Hematopoietic multipotent progenitor cell (in vitro differentiated cells): ENCODE measurements around the gene ADIPOR2. TPM values are rescaled to one million over a fixed set of nuclear protein-coding genes. Genes with fewer than 3 reads are reported as not detected.
"Not testable (repeated sequence)": the region's sequence is repeated elsewhere in the genome, so short reads cannot be mapped to it uniquely, and the experiment has no call there.

Source experiments
- DNase-seq, 3 donors: peaks; one replicate each; pipeline ENCODE4 v3.0.0-alpha.2; 2011 to 2015; ENCODE audit warnings: low read depth in 2 of 3, low spot score in 2 of 3
- total RNA-seq: library from RNA; depleted of rRNA; stranded (reverse); fragments of >200 nt; gene quantifications from one replicate; pipeline ENCODE4 v1.2.3, GENCODE V29; 2012

The ADIPOR2 gene
- total RNA-seq, 1 donor: 20.2 TPM

GRCh38 chr12:1731019-1731687 is 40.3 kb downstream of the ADIPOR2 start:
- no peak for DNase-seq

- DNase-seq: not testable (repeated sequence)
These were observed 40.8 kb downstream of the ADIPOR2 start for GRCh38 chr12:1731688-1732078.

GRCh38 chr12:1732914-1733313 is 42.0 kb downstream of the ADIPOR2 start:
- no peak for DNase-seq

GRCh38 chr12:1733712-1734111 is 42.8 kb downstream of the ADIPOR2 start:
- not testable (repeated sequence) for DNase-seq

GRCh38 chr12:1737652-1738286 is 46.9 kb downstream of the ADIPOR2 start:
- no peak for DNase-seq

GRCh38 chr12:1738446-1738845 is 47.6 kb downstream of the ADIPOR2 start:
- no peak for DNase-seq

GRCh38 chr12:1739368-1739767 is 48.5 kb downstream of the ADIPOR2 start:
- DNase-seq: no peak

GRCh38 chr12:1740161-1740948 is 49.5 kb downstream of the ADIPOR2 start:
- no peak for DNase-seq

GRCh38 chr12:1741154-1741949 is 50.5 kb downstream of the ADIPOR2 start:
- no peak for DNase-seq

GRCh38 chr12:1744932-1745331 is 54.1 kb downstream of the ADIPOR2 start:
- DNase-seq: no peak

GRCh38 chr12:1747609-1748008 is 56.7 kb downstream of the ADIPOR2 start:
- peak in 1 of 3 donors; percentile 9 for DNase-seq

GRCh38 chr12:1749019-1749418 is 58.1 kb downstream of the ADIPOR2 start:
- no peak for DNase-seq

- DNase-seq: no peak
These were observed 59.4 kb downstream of the ADIPOR2 start for GRCh38 chr12:1750300-1750699.

- DNase-seq: no peak
These were observed 67.5 kb downstream of the ADIPOR2 start for GRCh38 chr12:1758376-1758775.

GRCh38 chr12:1758887-1759286 is 68.0 kb downstream of the ADIPOR2 start:
- no peak for DNase-seq

GRCh38 chr12:1760566-1761382 is 69.9 kb downstream of the ADIPOR2 start:
- DNase-seq: no peak

GRCh38 chr12:1761857-1762256 is 71.0 kb downstream of the ADIPOR2 start:
- DNase-seq: no peak

- DNase-seq: no peak
These were observed 72.3 kb downstream of the ADIPOR2 start for GRCh38 chr12:1763153-1763552.

- DNase-seq: no peak
These were observed 75.2 kb downstream of the ADIPOR2 start for GRCh38 chr12:1766110-1766509.
